Uterus (tissue), 2 donors: Measurements from ENCODE around the gene PTPN14.
"Not testable (repeated sequence)": the region's sequence is repeated elsewhere in the genome, so short reads cannot be mapped to it uniquely, and the experiment has no call there.

ENCODE experiments used
- POLR2A ChIP-seq, 2 donors: fragments of 450-650 bp; IDR thresholded peaks; one replicate each; pipeline ENCODE4 v1.6.1; 2016; ENCODE audit warnings: antibody characterized with exemption in 2 of 2, mild to moderate bottlenecking in 1 of 2, moderate library complexity in 1 of 2
- TF ChIP-seq, protein P1 (sequence below), 4 experiments: fragments of 200-600 bp in 2 of 4; fragments of 450-650 bp in 2 of 4; sonication (generic) in 2 of 4; IDR thresholded peaks; one replicate each; pipeline ENCODE4 v1.5.1; 2016 to 2019; ENCODE audit warnings: antibody characterized with exemption in 4 of 4, mild to moderate bottlenecking in 2 of 4, moderate library complexity in 1 of 4

DNA sequence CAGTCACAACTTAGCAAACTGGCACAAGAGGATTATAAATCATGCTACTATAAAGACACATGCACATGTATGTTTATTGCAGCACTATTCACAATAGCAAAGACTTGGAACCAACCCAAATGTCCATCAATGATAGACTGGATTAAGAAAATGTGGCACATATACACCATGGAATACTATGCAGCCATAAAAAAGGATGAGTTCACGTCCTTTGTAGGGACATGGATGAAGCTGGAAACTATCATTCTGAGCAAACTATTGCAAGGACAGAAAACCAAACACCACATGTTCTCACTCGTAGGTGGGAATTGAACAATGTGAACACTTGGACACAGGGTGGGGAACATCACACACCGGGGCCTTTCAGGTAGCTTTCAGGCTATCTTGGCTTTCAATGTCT lies 41.8 kb downstream of the PTPN14 start:
- TF ChIP-seq, protein P1, sequence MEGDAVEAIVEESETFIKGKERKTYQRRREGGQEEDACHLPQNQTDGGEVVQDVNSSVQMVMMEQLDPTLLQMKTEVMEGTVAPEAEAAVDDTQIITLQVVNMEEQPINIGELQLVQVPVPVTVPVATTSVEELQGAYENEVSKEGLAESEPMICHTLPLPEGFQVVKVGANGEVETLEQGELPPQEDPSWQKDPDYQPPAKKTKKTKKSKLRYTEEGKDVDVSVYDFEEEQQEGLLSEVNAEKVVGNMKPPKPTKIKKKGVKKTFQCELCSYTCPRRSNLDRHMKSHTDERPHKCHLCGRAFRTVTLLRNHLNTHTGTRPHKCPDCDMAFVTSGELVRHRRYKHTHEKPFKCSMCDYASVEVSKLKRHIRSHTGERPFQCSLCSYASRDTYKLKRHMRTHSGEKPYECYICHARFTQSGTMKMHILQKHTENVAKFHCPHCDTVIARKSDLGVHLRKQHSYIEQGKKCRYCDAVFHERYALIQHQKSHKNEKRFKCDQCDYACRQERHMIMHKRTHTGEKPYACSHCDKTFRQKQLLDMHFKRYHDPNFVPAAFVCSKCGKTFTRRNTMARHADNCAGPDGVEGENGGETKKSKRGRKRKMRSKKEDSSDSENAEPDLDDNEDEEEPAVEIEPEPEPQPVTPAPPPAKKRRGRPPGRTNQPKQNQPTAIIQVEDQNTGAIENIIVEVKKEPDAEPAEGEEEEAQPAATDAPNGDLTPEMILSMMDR (IDR thresholded peaks at IDR 0.05): not testable (repeated sequence)
- not testable (repeated sequence) for TF ChIP-seq POLR2A (IDR thresholded peaks at IDR 0.05)
